Left lung (tissue), 14 donors: Measurements from ENCODE around the gene GJB5. TPM values are rescaled to one million over a fixed set of nuclear protein-coding genes. Genes with fewer than 3 reads are reported as not detected.

Source experiments
- ATAC-seq: fragments of 200-7000 bp; cut with Tn5 transposase; one replicate; pipeline ENCODE4 v1.9.1; 2020; ENCODE audit warnings: moderate library complexity
- DNase-seq, 4 donors: peaks; one replicate each; pipeline ENCODE4 v3.0.0-alpha.2; 2013 to 2020
- H3K27ac ChIP-seq, 2 donors: fragments of 200-600 bp; sonication (generic) in 1 of 2; one replicate each; pipeline versions ENCODE4 v1.5.0 to v1.8.0; 2020 to 2021
- H3K27me3 ChIP-seq, 2 donors: fragments of 200-600 bp; sonication (generic) in 1 of 2; one replicate each; pipeline versions ENCODE4 v1.5.0 to v1.8.0; 2020 to 2021
- H3K36me3 ChIP-seq, 2 donors: fragments of 200-600 bp; sonication (generic) in 1 of 2; one replicate each; pipeline versions ENCODE4 v1.5.0 to v1.8.0; 2020 to 2021
- H3K4me1 ChIP-seq, 2 donors: fragments of 200-600 bp; one replicate each; pipeline ENCODE4 v1.8.0; 2021
- H3K4me3 ChIP-seq, 2 donors: fragments of 200-600 bp; sonication (generic) in 1 of 2; one replicate each; pipeline versions ENCODE4 v1.5.0 to v1.8.0; 2020 to 2021; ENCODE audit warnings: mild to moderate bottlenecking in 1 of 2
- H3K9me3 ChIP-seq, 2 donors: fragments of 200-600 bp; sonication (generic) in 1 of 2; one replicate each; pipeline versions ENCODE4 v1.5.0 to v1.8.0; 2020 to 2021
- CTCF ChIP-seq, 2 donors: fragments of 200-600 bp; sonication (generic) in 1 of 2; IDR thresholded peaks; one replicate each; pipeline versions ENCODE4 v1.5.0 to v1.8.0; 2021; ENCODE audit warnings: antibody characterized with exemption in 2 of 2
- intact Hi-C, 2 donors: fragments of 100-400 bp; cut with DNase I; formaldehyde crosslinking; loops; one replicate each; pipeline versions ENCODE4 v1.11.2 to v1.14.2; 2022
- long read RNA-seq, 12 donors: library from polyadenylated mRNA in 2 of 12; unstranded in 2 of 12; transcript quantifications; one replicate each; pipeline ENCODE4 v2.0.0 and lab custom pipeline, GENCODE V29; 2019 to 2026
- polyA plus RNA-seq, 6 donors: library from polyadenylated mRNA; unstranded; fragments of 120-200 nt; gene quantifications; one replicate each; pipeline ENCODE4 v1.2.1, GENCODE V29; 2013; ENCODE audit not compliant: insufficient read length in 6 of 6
- total RNA-seq, 2 donors: library from RNA; stranded (reverse); fragmentation: NEBNext Ultra II Directional; extraction: Animal tissue kit (Norgen Biotek cat#: 25700); gene quantifications; one replicate each; pipeline ENCODE4 v1.2.1, GENCODE V29; 2021
- donor health status: DM: no; HTN: yes; CAD: no.
- donor health status: DM: no; HTN: no; CAD: no.

The GJB5 gene
- total RNA-seq (under 1 TPM in 1 of 2 donors, not detected in 1; 0.21 TPM), polyA plus RNA-seq (under 1 TPM in 5 of 6 donors, not detected in 1; 0.17 to 0.43 (median 0.24) TPM)
- long read RNA-seq, donor 1, result 0 reads
- long read RNA-seq, donor 2, result 0 reads
- long read RNA-seq, donor 3, result 0 reads
- long read RNA-seq, donor 4, result 0 reads
- long read RNA-seq, donor 5, result 0 reads
- long read RNA-seq, donor 6, result 0 reads
- long read RNA-seq, donor 7, result 0 reads
- long read RNA-seq, donor 8, result 0 reads
- long read RNA-seq, donor 9, result 0 reads
- long read RNA-seq, donor 10, result 0 reads
- long read RNA-seq, donor 11, result 0 reads
- long read RNA-seq, donor 12, result 0 reads

GRCh38 chr1:34754964-34755637 is at the start of gene GJB5:
GJB5 (plus strand) TSS chr1:34755047; CDS start chr1:34757331, 2,284 bp downstream.
- H3K4me3 ChIP-seq, result no peak within 1 kb of the TSS
- ATAC-seq (no peak), DNase-seq (no peak)
- no peaks in the 10 kb centered on the region for H3K36me3 ChIP-seq
- no peaks in the 10 kb centered on the region for H3K4me1 ChIP-seq
- no peaks in the 10 kb centered on the region for H3K27me3 ChIP-seq
- H3K9me3 ChIP-seq, result no peaks in the 10 kb centered on the region
- TF ChIP-seq CTCF (IDR thresholded peaks at IDR 0.05), result no peak
- no peak within 1 kb of the TSS for H3K27ac ChIP-seq
- intact Hi-C loops, result no loop called here

GRCh38 chr1:34705077-34705476 is 49.8 kb upstream of the GJB5 start:
- TF ChIP-seq CTCF (IDR thresholded peaks at IDR 0.05), result no peak
- Histone ChIP-seq H3K36me3 (no peaks in the 10 kb centered on the region), H3K4me3 (no peak overlapping the region), H3K9me3 (no peaks in the 10 kb centered on the region), H3K4me1 (no peaks in the 10 kb centered on the region), H3K27ac (no peak overlapping the region), H3K27me3 (peaks cover 0 to 22% of the 10 kb centered on the region in 2 donors)
- intact Hi-C loops, result no loop called here
- ATAC-seq (no peak), DNase-seq (no peak)

- DNase-seq (no peak), ATAC-seq (no peak)
- Histone ChIP-seq H3K4me3 (no peak overlapping the region), H3K4me1 (no peaks in the 10 kb centered on the region), H3K27me3 (peaks cover 0 to 15% of the 10 kb centered on the region in 2 donors), H3K27ac (no peak overlapping the region), H3K9me3 (no peaks in the 10 kb centered on the region), H3K36me3 (no peaks in the 10 kb centered on the region)
- TF ChIP-seq CTCF (IDR thresholded peaks at IDR 0.05), result no peak
- intact Hi-C loops, result no loop called here
Measured at GRCh38 chr1:34708106-34708505, 46.7 kb upstream of the GJB5 start.

GRCh38 chr1:34709547-34709946 is 45.3 kb upstream of the GJB5 start:
- Histone ChIP-seq H3K4me3 (no peak overlapping the region), H3K36me3 (no peaks in the 10 kb centered on the region), H3K4me1 (no peaks in the 10 kb centered on the region), H3K27ac (no peak overlapping the region), H3K27me3 (peaks cover 0 to 15% of the 10 kb centered on the region in 2 donors), H3K9me3 (no peaks in the 10 kb centered on the region)
- TF ChIP-seq CTCF (IDR thresholded peaks at IDR 0.05), result no peak
- ATAC-seq (no peak), DNase-seq (peak in 1 of 4 donors; percentile 7)
- intact Hi-C loops, result no loop called here

- Histone ChIP-seq H3K36me3 (no peaks in the 10 kb centered on the region), H3K4me3 (no peak overlapping the region), H3K4me1 (no peaks in the 10 kb centered on the region), H3K27ac (no peak overlapping the region), H3K9me3 (no peaks in the 10 kb centered on the region), H3K27me3 (peaks cover 0 to 8% of the 10 kb centered on the region in 2 donors)
- DNase-seq, result no peak
- intact Hi-C loops, result no loop called here
- ATAC-seq, result no peak
- TF ChIP-seq CTCF (IDR thresholded peaks at IDR 0.05), result no peak
Measured at GRCh38 chr1:34710812-34711211, 44.0 kb upstream of the GJB5 start.
